Naive thymus-derived CD4-positive, alpha-beta T cell (primary cell): ENCODE results near the gene CENPK. TPM values are rescaled to one million over a fixed set of nuclear protein-coding genes. Genes with fewer than 3 reads are reported as not detected.

ENCODE experiments used
- ATAC-seq: fragments of 150-1000 bp; cut with Tn5 transposase; 2 replicates; pipeline ENCODE4 v1.10.0; 2021; ENCODE audit warnings: mild to moderate bottlenecking, moderate library complexity
- CTCF ChIA-PET: fragments of 350-600 bp; sonication (Branson Sonifier 250); formaldehyde crosslinking; loops from one replicate; lab custom pipeline; 2021; ENCODE audit warnings: antibody characterized with exemption; lab: Charles Lee
- POLR2A ChIA-PET: fragments of 350-600 bp; sonication (Branson Sonifier 250); formaldehyde crosslinking; loops from one replicate; lab custom pipeline; 2021; ENCODE audit warnings: antibody characterized with exemption, inconsistent platforms; lab: Charles Lee
- DNase-seq, 9 donors: peaks; one replicate each; pipeline versions ENCODE4 v3.0.0 to v3.0.0-alpha.2; 2020 to 2022; ENCODE audit warnings: mixed read lengths in 1 of 9
- H3K27ac ChIP-seq: one replicate; pipeline ENCODE4 v1.7.0; 2013; ENCODE audit warnings: mild to moderate bottlenecking, low read depth, low read length, moderate library complexity
- H3K27me3 ChIP-seq, 2 donors: one replicate each; pipeline ENCODE4 v1.7.0; 2013; ENCODE audit warnings: low read length in 2 of 2, mild to moderate bottlenecking in 2 of 2, moderate library complexity in 2 of 2; ENCODE audit not compliant: control insufficient read depth in 2 of 2, insufficient read depth in 2 of 2
- H3K36me3 ChIP-seq, 3 experiments: 1 replicate in 2 of 3; 2 replicates in 1 of 3; pipeline ENCODE4 v1.7.0; 2013; ENCODE audit warnings: low read length in 3 of 3, mild to moderate bottlenecking in 3 of 3, moderate library complexity in 1 of 3; ENCODE audit not compliant: insufficient read depth in 3 of 3, control insufficient read depth in 2 of 3
- H3K4me1 ChIP-seq, 2 donors: one replicate each; pipeline ENCODE4 v1.7.0; 2013; ENCODE audit warnings: low read length in 2 of 2, mild to moderate bottlenecking in 2 of 2, moderate library complexity in 1 of 2; ENCODE audit not compliant: control insufficient read depth in 2 of 2, insufficient read depth in 2 of 2
- H3K4me3 ChIP-seq: 2 replicates; pipeline ENCODE4 v1.7.0; 2013; ENCODE audit warnings: mild to moderate bottlenecking, low read length
- H3K9me3 ChIP-seq, 3 experiments: 1 replicate in 2 of 3; 2 replicates in 1 of 3; pipeline ENCODE4 v1.7.0; 2013; ENCODE audit warnings: low read length in 3 of 3; ENCODE audit not compliant: control insufficient read depth in 2 of 3
- H3K27ac Mint-ChIP-seq, 9 donors: one replicate each; pipeline ENCODE4 v1.8.0; 2020 to 2022; ENCODE audit warnings: mixed read lengths in 9 of 9, mild to moderate bottlenecking in 8 of 9, moderate library complexity in 5 of 9, inconsistent platforms in 2 of 9
- H3K27me3 Mint-ChIP-seq, 5 donors: one replicate each; pipeline ENCODE4 v1.8.0; 2021 to 2022; ENCODE audit warnings: mixed read lengths in 5 of 5, mild to moderate bottlenecking in 1 of 5
- H3K36me3 Mint-ChIP-seq, 5 donors: one replicate each; pipeline ENCODE4 v1.8.0; 2020 to 2022; ENCODE audit warnings: mixed read lengths in 5 of 5, mild to moderate bottlenecking in 3 of 5, inconsistent platforms in 1 of 5
- H3K4me1 Mint-ChIP-seq, 7 donors: one replicate each; pipeline ENCODE4 v1.8.0; 2020 to 2022; ENCODE audit warnings: mixed read lengths in 7 of 7, mild to moderate bottlenecking in 3 of 7, inconsistent platforms in 1 of 7
- H3K4me3 Mint-ChIP-seq, 10 donors: one replicate each; pipeline ENCODE4 v1.8.0; 2020 to 2022; ENCODE audit warnings: mild to moderate bottlenecking in 10 of 10, mixed read lengths in 10 of 10, moderate library complexity in 6 of 10, inconsistent platforms in 2 of 10
- H3K9me3 Mint-ChIP-seq, 11 donors: one replicate each; pipeline ENCODE4 v1.8.0; 2020 to 2022; ENCODE audit warnings: mixed read lengths in 11 of 11, mild to moderate bottlenecking in 4 of 11, inconsistent platforms in 1 of 11, moderate library complexity in 1 of 11
- intact Hi-C, 2 donors: fragments of 100-400 bp; cut with micrococcal nuclease; formaldehyde crosslinking; loops; one replicate each; pipeline ENCODE4 v1.15.1; 2023
- polyA plus RNA-seq, 2 donors: library from polyadenylated mRNA; unstranded; fragments of 300-500 nt; fragmentation: Illumina TruSeq; gene quantifications; one replicate each; pipeline ENCODE4 v1.2.3, GENCODE V29; 2021
- total RNA-seq, 6 experiments: library from RNA in 5 of 6; stranded (reverse) in 5 of 6; gene quantifications; 1 replicate in 5 of 6; 2 replicates in 1 of 6; pipeline ENCODE4 v1.2.3 and lab custom pipeline; 2021 to 2026

CENPK gene
- total and polyA plus RNA-seq, 7 experiments from 2014 or later = 7.2 to 78.8 (median 18.1) TPM

DNA sequence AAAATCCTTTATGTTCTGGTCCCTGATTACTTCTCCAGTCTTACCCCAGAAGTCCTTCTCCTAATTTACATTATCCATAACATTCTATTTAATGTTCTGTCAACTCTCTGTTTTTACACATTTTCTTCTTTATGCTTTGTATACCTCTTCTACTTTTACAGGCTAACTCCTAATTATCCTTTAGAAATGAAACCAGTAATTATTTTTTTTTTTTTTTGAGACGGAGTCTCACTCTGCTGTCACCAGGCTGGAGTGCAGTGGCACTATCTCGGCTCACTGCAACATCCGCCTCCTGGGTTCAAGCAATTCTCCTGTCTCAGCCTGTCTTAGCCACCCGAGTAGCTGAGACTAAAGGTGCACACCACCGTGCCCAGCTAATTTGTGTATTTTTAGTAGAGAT lies 9.0 kb downstream of the CENPK start:
- Mint-ChIP-seq H3K9me3 (no peaks in the 10 kb centered on the region), H3K27ac (no peak overlapping the region), H3K4me1 (peaks cover 0 to 44% (median 2%) of the 10 kb centered on the region in 7 donors), H3K27me3 (no peaks in the 10 kb centered on the region), H3K36me3 (peaks cover 4 to 41% (median 26%) of the 10 kb centered on the region in 5 donors), H3K4me3 (no peak overlapping the region)
- Histone ChIP-seq H3K4me1 (peaks cover 0 to 4% of the 10 kb centered on the region in 2 donors), H3K36me3 (peaks cover 0 to 38% (median 9%) of the 10 kb centered on the region in 3 experiments), H3K27ac (no peak overlapping the region), H3K4me3 (no peak overlapping the region), H3K27me3 (no peaks in the 10 kb centered on the region), H3K9me3 (no peaks in the 10 kb centered on the region)
- intact Hi-C loops = no loop called here
- DNase-seq = no peak
- ChIA-PET CTCF (no interaction called here), POLR2A (interaction anchor here (2.0 kb wide), 1 partner anchor 9 kb away, joined by 8 read pairs; the partner anchor contains the start of genes CENPK and PPWD1)
- no peak for ATAC-seq

DNA sequence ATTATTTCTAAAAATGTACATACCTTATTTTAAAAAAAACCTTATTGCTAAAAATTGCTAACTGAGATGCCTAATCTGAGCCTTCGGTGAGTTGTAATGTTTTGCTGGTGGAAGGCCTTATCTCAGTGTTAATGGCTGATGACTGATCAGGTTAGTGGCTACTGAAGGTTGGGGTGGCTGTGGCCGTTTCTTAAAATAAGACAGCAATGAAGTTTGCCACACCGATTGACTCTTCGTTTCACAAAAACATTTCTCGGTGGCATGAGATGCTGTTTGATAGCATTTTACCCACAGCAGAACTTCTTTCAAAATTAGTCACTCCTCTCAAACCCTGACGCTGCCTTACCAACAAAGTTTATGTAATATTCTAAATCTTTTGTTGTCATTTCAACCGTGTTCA lies 14.7 kb downstream of the CENPK start:
- no peak for ATAC-seq
- H3K36me3 Mint-ChIP-seq = peaks cover 6 to 45% (median 33%) of the 10 kb centered on the region in 5 donors
- H3K27ac Mint-ChIP-seq = no peak overlapping the region
- H3K4me1 Mint-ChIP-seq = peaks cover 0 to 7% (median 2%) of the 10 kb centered on the region in 7 donors
- Histone ChIP-seq H3K36me3 (peaks cover 0 to 14% (median 5%) of the 10 kb centered on the region in 3 experiments), H3K4me3 (no peak overlapping the region), H3K27ac (no peak overlapping the region), H3K9me3 (no peaks in the 10 kb centered on the region), H3K4me1 (no peaks in the 10 kb centered on the region), H3K27me3 (no peaks in the 10 kb centered on the region)
- DNase-seq = no peak
- ChIA-PET CTCF (interaction anchor here (0.6 kb wide), 1 partner anchor 520 kb away, joined by 4 read pairs; no protein-coding TSS in a partner anchor), POLR2A (no interaction called here)
- intact Hi-C loops = no loop called here
- H3K27me3 Mint-ChIP-seq = no peaks in the 10 kb centered on the region
- H3K9me3 Mint-ChIP-seq = peaks cover 0 to 2% (median 0%) of the 10 kb centered on the region in 11 donors
- no peak overlapping the region for H3K4me3 Mint-ChIP-seq

DNA sequence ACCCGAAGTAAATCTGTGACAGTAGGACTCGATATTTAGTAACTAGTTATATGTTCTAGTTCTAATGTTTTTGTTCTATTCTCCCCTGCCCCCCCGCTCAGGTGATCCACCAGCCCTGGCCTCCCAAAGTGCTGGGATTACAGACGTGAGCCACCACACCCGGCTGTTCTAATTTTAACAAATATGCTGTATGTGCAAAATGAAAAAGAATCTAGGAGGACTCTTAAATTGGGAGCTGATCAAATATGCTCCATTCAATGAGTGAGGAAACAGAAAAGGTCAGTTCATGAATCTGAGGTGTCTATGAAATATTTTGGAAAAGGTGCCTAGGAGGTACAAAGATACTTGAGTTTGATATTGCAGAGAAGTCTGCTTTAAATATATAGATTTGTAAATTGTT lies 16.8 kb downstream of the CENPK start:
- Histone ChIP-seq H3K4me1 (no peaks in the 10 kb centered on the region), H3K9me3 (no peaks in the 10 kb centered on the region), H3K27ac (no peak overlapping the region), H3K36me3 (peaks cover 0 to 25% (median 5%) of the 10 kb centered on the region in 3 experiments), H3K4me3 (no peak overlapping the region), H3K27me3 (no peaks in the 10 kb centered on the region)
- H3K9me3 Mint-ChIP-seq = peaks cover 0 to 3% (median 0%) of the 10 kb centered on the region in 11 donors
- H3K36me3 Mint-ChIP-seq = peaks cover 8 to 56% (median 47%) of the 10 kb centered on the region in 5 donors
- no peak for ATAC-seq
- ChIA-PET POLR2A (no interaction called here), CTCF (no interaction called here)
- H3K27me3 Mint-ChIP-seq = no peaks in the 10 kb centered on the region
- intact Hi-C loops = no loop called here
- no peak overlapping the region for H3K4me3 Mint-ChIP-seq
- peaks cover 0 to 5% (median 0%) of the 10 kb centered on the region in 7 donors for H3K4me1 Mint-ChIP-seq
- DNase-seq = no peak
- no peak overlapping the region for H3K27ac Mint-ChIP-seq

DNA sequence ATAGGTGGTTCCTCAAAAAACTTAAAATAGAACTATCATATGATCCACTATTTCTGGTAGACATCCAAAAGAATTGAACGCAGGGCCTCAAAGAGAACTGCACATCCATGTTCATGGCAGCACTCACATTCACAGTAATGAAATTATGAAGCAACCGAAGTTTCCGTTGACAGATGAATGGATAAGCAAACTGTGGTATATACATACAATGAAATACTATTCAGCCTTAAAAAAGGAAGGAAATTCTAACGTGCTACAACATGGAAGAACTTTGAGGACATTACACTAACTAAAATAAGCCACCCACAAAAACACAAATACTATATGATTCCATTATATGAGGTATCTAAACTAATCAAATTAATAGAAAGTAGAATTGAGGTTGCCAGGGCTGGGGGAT lies 18.5 kb downstream of the CENPK start:
- CTCF ChIA-PET = no interaction called here
- H3K27me3 ChIP-seq = no peaks in the 10 kb centered on the region
- intact Hi-C loops = no loop called here
- Mint-ChIP-seq H3K4me3 (no peak overlapping the region), H3K9me3 (peaks cover 0 to 3% (median 0%) of the 10 kb centered on the region in 11 donors), H3K4me1 (peaks cover 0 to 5% (median 0%) of the 10 kb centered on the region in 7 donors), H3K27me3 (no peaks in the 10 kb centered on the region), H3K36me3 (peaks cover 5 to 47% (median 43%) of the 10 kb centered on the region in 5 donors), H3K27ac (no peak overlapping the region)
- no peaks in the 10 kb centered on the region for H3K9me3 ChIP-seq
- DNase-seq (no peak), ATAC-seq (no peak)
- POLR2A ChIA-PET = interaction anchor here (1.6 kb wide), 1 partner anchor 19 kb away, joined by 4 read pairs; the partner anchor contains the start of genes CENPK and PPWD1
- H3K4me1 ChIP-seq = no peaks in the 10 kb centered on the region
- H3K4me3 ChIP-seq = no peak overlapping the region
- no peak overlapping the region for H3K27ac ChIP-seq
- H3K36me3 ChIP-seq = peaks cover 0 to 26% (median 0%) of the 10 kb centered on the region in 3 experiments

DNA sequence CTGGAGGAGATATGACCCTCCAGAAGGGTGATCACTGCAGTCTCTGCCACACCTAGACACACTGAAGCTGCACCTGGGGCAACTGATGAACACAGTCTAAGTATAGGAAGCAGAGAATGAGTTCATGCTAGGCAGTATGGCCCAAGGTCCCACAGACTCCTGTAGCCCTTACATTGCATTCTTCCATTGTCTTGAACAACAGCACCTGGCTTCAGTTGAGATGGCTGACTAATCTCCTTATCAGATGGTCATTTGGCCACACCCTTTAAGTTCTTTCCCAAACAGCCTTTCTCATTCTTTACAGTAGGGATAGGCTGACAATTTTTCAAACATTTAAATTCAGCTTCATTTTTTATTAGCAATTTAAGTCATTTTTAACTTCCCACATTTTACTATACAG lies 23.1 kb downstream of the CENPK start:
- ATAC-seq (no peak), DNase-seq (no peak)
- POLR2A ChIA-PET = no interaction called here
- Mint-ChIP-seq H3K36me3 (peaks cover 4 to 45% (median 37%) of the 10 kb centered on the region in 5 donors), H3K9me3 (peaks cover 0 to 2% (median 0%) of the 10 kb centered on the region in 11 donors), H3K27ac (no peak overlapping the region), H3K27me3 (no peaks in the 10 kb centered on the region), H3K4me3 (no peak overlapping the region), H3K4me1 (peaks cover 0 to 2% (median 0%) of the 10 kb centered on the region in 7 donors)
- Histone ChIP-seq H3K36me3 (peaks cover 0 to 14% (median 3%) of the 10 kb centered on the region in 3 experiments), H3K27me3 (no peaks in the 10 kb centered on the region), H3K9me3 (no peaks in the 10 kb centered on the region), H3K4me1 (no peaks in the 10 kb centered on the region), H3K27ac (no peak overlapping the region), H3K4me3 (no peak overlapping the region)
- CTCF ChIA-PET = no interaction called here
- intact Hi-C loops = no loop called here

DNA sequence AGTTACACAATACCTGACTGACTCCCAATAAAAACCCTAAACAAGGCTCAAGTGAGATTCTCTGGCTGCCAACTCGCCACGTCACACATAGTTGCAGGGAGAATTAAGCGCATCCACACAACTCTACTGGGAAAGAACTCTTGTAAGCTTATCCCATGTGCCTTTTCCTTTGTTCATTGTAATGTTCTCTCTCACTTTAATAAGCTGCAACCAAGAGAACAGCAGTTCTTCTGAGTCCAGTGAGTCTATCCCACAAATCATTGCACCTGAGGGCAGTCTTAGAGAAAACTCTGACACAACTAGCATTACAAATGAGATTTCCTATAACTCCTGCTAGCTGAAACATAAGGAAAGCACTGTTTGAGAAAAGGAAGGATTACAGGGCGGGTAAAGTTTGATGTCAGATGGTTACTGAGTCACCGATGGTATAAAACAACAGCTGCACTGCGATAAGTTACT lies 27.4 kb downstream of the CENPK start:
- Mint-ChIP-seq H3K27me3 (no peaks in the 10 kb centered on the region), H3K9me3 (no peaks in the 10 kb centered on the region), H3K4me1 (peaks cover 0 to 2% (median 0%) of the 10 kb centered on the region in 7 donors), H3K27ac (no peak overlapping the region), H3K36me3 (peaks cover 0 to 20% (median 15%) of the 10 kb centered on the region in 5 donors), H3K4me3 (no peak overlapping the region)
- ChIA-PET POLR2A (no interaction called here), CTCF (no interaction called here)
- DNase-seq = no peak
- no peak for ATAC-seq
- H3K4me3 ChIP-seq = no peak overlapping the region
- peaks cover 0 to 3% (median 0%) of the 10 kb centered on the region in 3 experiments for H3K36me3 ChIP-seq
- intact Hi-C loops = no loop called here
- H3K27ac ChIP-seq = no peak overlapping the region
- no peaks in the 10 kb centered on the region for H3K4me1 ChIP-seq
- no peaks in the 10 kb centered on the region for H3K27me3 ChIP-seq
- H3K9me3 ChIP-seq = no peaks in the 10 kb centered on the region

DNA sequence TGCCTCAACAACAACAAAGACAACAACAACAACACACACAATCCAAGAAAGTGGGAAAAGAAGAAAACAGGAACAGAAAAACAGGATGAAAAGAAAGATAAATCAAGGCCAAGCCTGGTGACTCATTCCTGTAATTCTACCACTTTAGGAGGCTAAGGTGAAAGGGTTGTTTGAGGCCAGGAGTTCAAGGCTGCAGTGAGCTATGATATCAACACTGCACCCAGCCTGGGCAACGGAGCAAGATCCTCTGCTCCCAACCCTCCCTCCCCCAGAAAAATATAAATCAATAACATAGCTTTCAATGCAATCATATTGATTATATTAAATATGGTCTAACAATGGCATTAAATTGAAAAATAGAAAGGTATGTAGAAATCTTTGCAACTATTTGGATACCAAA lies 32.1 kb downstream of the CENPK start:
- no peaks in the 10 kb centered on the region for H3K9me3 Mint-ChIP-seq
- H3K4me1 Mint-ChIP-seq = peaks cover 0 to 2% (median 0%) of the 10 kb centered on the region in 7 donors
- no peaks in the 10 kb centered on the region for H3K27me3 Mint-ChIP-seq
- H3K27ac Mint-ChIP-seq = no peak overlapping the region
- ATAC-seq (no peak), DNase-seq (no peak)
- ChIA-PET CTCF (no interaction called here), POLR2A (no interaction called here)
- peaks cover 0 to 16% (median 14%) of the 10 kb centered on the region in 5 donors for H3K36me3 Mint-ChIP-seq
- Histone ChIP-seq H3K36me3 (peaks cover 0 to 5% (median 0%) of the 10 kb centered on the region in 3 experiments), H3K4me1 (no peaks in the 10 kb centered on the region), H3K9me3 (no peaks in the 10 kb centered on the region), H3K4me3 (no peak overlapping the region), H3K27me3 (no peaks in the 10 kb centered on the region), H3K27ac (no peak overlapping the region)
- H3K4me3 Mint-ChIP-seq = no peak overlapping the region
- intact Hi-C loops = no loop called here
